Midbrain (tissue), 1 donor: ENCODE data around the gene NEU3.
"Not testable (repeated sequence)": the region's sequence is repeated elsewhere in the genome, so short reads cannot be mapped to it uniquely, and the experiment has no call there.

Experiments used
- DNase-seq: peaks from one replicate; lab custom pipeline; 2025; lab: John Stamatoyannopoulos, UW

Gene NEU3

DNA sequence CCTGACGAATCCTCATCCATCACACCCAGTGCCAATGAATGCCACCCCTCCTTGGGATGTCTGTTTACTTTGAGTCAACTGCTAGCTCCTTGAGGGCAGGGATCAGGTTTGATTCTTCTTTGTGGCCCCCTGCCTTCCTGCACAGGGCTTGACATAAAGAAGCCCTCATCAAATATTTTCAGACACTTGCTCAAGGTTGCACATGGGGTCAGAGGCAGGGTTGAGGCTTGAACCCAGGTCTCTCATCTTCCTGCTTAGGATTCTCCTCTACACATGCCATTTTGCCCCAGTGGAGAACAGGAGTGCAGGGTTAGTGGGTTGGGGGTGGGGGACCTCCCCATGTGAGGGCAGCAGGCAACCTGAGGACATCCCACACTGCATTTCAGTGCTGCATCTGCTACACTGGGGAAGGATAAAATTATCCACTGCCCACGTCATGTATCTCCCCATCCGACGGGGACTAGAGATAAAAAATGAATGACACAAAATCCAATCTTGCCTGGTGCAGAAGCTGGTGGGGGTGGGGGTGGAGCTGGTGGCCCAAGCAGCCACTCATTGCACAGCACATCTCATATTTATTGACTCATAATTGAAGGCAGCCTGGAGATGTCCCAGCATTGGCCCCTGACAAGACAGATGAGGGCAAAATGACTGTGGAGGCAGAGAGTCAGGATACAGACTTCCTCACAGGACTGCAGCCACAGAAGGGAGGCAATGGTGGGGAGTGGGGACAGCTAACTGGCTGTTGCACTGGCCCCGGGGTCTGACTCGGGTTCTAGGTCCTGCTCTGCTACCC is 41.3 kb downstream of the NEU3 start:
- DNase-seq: no peak

GRCh38 chr11:75031224-75031753 is 42.6 kb downstream of the NEU3 start:
- DNase-seq: no peak

DNA sequence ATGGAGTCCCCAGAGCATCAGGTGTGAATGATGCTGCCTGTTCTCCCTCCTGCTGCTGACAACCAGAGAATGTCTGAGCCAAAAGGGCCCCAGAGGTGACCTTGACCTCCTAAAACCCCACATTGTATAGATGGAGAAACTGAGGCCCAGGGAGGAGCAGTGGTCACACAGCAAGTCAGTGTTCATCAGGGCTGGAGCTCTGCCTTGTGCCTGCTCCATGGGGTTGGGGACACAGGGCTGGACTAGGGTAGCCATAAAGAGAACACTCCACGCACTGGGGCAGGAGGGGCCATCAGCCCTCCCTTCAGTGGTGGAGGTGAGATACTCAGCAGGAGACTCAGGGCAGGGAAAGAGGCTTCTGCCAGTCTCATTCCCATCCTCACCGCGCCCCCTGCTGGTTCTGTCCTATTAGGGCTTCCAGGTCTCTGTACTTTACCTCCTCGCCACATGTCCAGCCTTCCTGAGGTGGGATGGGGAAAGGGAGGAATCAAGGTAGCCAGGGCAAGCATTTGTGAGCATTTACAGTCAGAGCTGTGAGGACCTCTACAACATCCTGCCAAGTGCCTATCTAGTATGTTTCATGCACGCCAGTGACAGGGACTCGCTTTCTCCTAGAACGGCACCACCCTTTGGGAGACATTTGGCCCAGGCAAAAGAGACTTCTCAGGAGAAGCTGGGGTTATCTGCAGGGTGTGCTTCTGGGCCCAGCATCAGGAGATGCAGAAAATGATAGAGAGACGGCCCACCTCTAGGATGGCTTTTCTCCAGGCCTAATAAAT is 43.2 kb downstream of the NEU3 start:
- peak; percentile 18 for DNase-seq

- no peak for DNase-seq
Observed at GRCh38 chr11:75032550-75032935, 43.8 kb downstream of the NEU3 start.

DNA sequence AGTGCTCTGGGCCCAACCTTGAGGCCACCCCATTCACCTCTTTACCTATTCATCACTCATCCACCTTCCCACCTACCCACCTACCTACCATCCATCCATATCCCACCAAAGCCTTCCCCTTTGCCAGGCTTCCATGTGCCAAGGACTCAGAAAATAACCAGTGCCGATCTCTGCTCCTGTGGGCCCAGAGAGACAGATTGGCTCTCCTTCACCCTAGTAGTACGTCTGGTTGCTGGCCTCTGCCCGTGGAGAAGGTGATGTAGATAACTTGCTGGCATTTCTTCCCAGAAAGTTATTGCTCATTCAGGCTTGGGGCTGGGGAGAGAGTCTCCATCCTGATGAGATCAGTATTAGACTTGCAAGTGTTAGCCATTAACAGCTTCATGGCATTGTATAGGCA is 45.2 kb downstream of the NEU3 start:
- DNase-seq: no peak

GRCh38 chr11:75035256-75035655 is 46.5 kb downstream of the NEU3 start:
- no peak for DNase-seq

GRCh38 chr11:75035911-75036565 is 47.3 kb downstream of the NEU3 start:
- DNase-seq: no peak

DNA sequence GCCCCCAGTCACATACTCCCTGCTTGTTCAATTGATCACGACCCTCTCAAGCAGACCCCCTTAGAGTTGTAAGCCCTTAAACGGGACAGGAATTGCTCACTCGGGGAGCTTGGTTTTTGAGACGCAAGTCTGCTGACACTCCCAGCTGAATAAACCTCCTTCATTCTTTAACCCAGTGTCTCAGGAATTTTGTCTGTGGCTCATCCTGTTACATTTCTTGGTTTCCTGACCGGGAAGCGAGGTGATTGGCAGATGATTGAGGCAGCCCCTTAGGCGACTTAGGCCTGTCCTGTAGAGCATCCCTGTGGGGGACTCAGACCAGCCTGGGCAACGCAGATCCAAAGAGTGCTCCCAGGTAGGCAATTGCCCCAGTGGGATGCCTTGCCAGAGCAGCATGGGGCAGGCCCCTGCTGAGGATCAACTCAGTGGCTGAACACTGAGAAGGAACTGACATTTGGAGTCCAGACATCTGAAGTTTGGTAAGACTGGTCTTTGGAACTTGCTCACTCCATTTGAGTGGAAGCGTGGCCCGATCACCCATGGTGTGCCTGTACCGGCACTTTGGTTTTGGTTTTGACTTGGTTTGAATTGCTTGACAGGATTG is 51.5 kb downstream of the NEU3 start:
- DNase-seq: no peak

GRCh38 chr11:75041263-75041662 is 52.5 kb downstream of the NEU3 start:
- DNase-seq: no peak

DNA sequence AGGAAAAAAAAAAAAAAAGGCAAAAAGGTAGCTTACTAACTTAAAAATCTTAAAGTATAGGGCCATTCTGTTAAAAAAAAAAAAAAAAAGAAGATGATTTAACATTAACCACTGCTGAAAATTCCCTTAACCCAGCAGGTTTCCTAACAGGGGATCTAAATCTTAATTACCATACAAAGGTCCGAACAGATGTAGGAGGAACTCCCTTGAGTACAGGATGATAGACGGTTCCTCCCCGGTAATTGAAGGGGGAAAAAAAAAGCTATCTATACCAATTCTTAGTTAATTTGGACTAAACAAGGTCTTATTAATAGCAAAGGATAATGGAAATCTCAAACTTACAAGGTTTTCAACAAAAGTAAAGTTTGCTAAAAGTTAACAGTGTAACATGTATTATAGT is 53.1 kb downstream of the NEU3 start:
- DNase-seq: not testable (repeated sequence)

DNA sequence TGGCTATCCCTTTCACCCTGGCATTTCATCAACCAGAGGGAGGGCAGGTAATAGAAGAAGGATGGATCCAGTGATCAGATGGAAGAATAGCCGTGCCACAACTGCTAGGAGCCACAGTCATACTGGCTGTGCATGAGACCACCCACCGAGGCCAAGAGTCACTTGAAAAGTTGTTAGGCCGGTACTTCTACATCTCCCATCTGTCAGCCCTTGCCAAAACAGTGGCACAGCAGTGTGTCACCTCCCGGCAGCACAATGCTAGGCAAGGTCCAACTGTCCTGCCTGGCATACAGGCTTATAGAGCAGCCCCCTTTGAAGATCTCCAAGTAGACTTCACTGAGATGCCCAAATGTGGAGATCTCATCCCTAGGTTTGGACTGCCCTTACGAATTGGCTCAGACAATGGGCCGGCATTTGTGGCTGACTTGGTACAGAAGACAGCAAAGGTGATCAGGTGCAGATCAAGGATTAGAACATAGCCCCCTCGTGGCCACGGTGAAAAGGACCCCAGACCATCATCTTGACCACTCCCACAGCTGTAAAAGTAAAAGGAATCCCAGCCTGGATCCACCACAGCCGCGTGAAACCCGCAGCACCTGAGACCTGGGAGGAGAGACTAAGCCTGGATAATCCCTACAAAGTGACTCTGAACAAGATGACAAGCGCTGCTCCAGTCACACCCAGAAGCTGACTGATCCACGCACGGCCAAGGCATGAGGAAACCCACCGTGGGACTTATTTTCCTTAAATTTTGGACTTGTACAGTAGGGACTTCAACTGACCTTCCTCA is 55.8 kb downstream of the NEU3 start:
- not testable (repeated sequence) for DNase-seq

DNA sequence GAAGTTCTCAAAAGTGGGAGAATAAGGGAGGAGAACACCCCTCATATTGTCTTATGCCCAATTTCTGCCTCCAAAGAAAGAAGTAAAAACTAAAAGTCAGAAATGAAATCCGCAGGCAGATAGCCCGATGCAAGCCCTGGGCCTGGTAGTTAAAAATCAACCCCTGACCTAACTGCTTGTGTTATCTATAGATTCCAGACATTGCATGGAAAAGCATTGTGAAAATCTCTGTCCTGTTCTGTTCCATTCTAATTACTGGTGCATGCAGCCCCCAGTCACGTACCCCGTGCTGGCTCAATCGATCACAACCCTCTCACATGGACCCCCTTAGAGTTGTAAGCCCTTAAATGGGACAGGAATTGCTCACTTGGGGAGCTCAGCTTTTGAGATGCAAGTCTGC is 57.9 kb downstream of the NEU3 start:
- DNase-seq: not testable (repeated sequence)

DNA sequence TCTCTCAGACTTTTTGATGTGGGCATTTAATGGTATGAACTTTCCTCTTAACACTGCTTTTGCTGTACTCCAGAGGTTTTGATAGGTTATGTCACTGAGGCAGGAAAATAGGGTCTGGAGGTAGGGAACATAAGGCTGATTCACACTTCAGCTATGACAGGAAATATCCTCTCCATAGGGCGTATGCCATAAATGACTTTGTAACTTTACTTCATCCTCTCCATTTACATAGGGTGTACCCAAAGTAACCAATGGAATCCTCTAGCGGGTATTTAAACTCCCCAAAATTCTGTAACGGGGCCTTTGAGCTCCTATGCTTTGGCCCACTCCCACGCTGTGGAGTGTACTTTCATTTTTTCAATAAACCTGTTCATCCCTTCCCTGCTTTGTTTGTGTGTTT is 58.5 kb downstream of the NEU3 start:
- DNase-seq: no peak

DNA sequence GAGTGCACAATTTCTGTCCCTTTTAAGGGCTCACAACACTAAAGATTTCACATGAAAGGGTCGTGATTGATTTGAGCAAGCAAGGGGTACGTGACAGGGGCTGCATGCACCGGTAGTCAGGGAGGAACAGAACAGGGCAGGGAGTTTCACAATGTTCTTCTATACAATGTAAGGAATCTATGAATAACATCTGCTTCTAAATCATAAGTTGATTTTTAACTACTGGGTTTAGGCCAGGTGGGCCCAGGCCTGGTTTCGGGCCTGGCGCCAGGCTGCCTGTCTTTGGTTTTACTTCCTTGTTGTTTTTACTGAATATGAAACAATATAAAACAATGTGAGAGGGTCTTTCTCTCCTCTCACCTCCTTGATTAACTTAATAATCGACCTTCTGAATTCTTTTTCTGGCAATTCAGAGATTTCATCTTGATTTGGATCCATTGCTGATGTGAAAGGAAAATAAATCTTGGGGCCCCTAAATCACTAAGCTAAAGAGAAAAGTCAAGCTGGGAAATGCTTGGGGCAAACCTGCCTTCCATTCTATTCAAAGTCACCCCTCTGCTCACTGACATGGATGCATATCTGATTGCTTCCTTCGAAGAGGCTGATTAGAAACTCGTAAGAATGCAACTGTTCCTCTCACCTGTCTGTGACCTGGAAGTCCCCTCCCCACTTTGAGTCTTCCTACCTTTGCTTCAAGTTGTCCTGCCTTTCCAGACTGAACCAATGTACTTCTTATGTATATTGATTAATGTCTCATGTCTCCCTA is 61.0 kb downstream of the NEU3 start:
- DNase-seq: not testable (repeated sequence)

- no peak for DNase-seq
Observed at GRCh38 chr11:75050516-75050915, 61.8 kb downstream of the NEU3 start.

- no peak for DNase-seq
Observed at GRCh38 chr11:75051043-75051442, 62.3 kb downstream of the NEU3 start.

DNA sequence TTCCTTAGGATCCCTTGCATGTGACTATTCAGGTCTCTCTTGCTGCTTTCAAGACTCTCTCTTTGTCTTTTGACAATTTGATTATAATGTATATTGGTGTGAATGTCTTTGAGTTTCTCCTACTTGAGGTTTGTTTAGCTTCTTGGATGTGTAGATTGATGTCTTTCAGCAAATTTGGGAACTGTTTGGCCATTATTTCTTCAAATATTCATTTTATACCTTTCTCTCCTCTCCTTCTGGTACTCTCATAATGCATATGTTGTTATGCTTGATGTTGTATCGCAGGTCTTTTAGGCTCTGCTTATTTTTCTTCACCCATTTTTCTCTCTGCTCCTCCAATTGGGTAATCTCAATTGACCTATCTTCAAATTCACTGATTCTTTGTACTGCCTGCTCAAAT is 63.7 kb downstream of the NEU3 start:
- no peak for DNase-seq

DNA sequence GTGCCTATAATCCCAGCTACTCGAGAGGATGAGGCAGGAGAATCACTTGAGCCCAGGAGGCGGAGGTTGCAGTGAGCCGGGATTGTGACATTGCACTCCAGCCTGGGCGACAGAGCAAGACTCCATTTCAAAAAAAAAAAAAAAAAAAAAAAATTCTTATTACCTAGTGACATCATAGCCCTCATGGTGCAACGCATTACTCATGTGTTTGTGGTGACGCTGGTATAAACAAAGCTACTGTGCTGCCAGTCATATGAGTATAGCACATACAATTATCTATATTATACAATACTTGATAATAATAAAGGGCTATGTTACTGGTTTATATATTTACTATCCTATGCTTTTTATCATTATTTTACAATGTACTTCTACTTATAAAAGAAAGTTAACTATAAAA is 66.8 kb downstream of the NEU3 start:
- no peak for DNase-seq

- DNase-seq: no peak
Observed at GRCh38 chr11:75056814-75057213, 68.1 kb downstream of the NEU3 start.

DNA sequence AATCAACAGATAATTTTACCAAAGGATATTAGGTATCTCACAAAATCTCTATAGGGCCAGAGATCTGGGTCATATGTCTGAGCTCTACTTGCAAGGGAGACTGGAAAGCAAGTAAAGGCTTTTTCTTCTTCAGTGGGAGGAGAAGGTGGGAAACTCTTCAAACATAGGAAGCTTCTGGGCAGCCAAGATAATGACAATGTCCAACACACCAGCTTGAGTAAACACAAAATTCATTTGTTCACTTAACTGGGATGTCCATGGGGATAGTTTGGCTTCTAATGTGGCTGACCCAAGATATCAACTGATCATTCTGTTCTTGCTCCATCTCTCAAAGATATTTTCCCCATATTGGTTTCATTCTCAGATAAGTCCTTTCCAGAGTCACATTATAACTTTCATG is 70.6 kb downstream of the NEU3 start:
- no peak for DNase-seq
